HEK293T (cell line): Measurements from ENCODE around the gene ATP2B2.

ENCODE experiments used
- BHLHE40 ChIP-seq: fragments of 450-650 bp; IDR thresholded peaks from 2 replicates; pipeline ENCODE4 v1.6.1; 2016; ENCODE audit warnings: mild to moderate bottlenecking, moderate library complexity, borderline replicate concordance
- FOXK2 ChIP-seq: fragments of 450-650 bp; IDR thresholded peaks from 2 replicates; pipeline ENCODE4 v1.6.1; 2016; ENCODE audit warnings: mild to moderate bottlenecking
- FOXM1 ChIP-seq: fragments of 450-650 bp; IDR thresholded peaks from 2 replicates; pipeline ENCODE4 v1.6.1; 2017; ENCODE audit warnings: mild to moderate bottlenecking, borderline replicate concordance
- L3MBTL2 ChIP-seq: fragments of 450-650 bp; conservative IDR thresholded peaks from 2 replicates; pipeline ENCODE4 v1.6.1; 2016; ENCODE audit warnings: mild to moderate bottlenecking
- SP1 ChIP-seq: fragments of 450-650 bp; IDR thresholded peaks from 2 replicates; pipeline ENCODE4 v1.6.1; 2017

DNA sequence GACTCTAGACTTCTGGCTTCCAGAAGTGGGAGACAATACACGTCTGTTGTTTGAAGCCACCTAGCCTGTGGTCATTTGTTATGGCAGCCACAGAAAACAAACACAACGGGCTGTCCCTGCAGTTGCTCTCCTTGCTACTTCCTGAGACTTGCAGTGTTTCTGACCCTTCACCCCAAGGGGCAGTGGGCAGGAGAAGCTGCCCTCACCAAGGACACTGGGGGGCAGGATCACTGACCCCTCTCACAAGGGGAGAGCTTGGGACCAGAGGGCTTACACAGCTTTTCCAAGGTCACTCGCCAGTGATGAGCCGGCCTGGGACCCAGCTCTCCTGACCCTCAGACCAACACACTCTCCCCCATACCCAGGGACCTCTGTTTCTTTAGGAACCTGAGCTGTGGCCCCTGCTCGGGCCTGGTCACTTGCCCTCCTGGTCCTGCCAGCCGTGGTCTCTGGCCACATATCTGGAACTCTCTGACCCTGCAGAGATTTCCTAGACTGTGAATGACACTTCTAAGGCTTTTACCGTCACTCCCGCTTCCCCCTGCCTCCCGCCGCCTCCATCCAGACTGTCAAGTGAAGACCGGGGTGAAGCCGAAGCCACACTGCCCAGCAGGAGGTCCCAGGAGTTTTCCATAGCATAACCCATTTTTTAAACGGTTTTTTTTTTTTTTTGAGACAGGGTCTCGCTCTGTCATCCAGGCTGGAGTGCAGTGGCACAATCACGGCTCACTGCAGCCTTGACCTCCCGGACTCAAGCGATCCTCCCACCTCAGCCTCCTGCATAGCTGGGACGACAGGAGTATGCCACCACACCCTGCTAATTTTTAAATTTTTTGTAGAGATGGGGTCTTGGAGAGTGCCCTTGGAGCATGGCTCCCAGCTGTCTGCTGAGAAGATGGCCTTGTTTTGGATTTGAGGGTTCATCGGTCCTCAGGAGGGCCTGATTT lies 4.4 kb downstream of the ATP2B2 start:
- TF ChIP-seq FOXK2 (no peak), BHLHE40 (no peak), FOXM1 (no peak), SP1 (no peak), L3MBTL2 (no peak)
